ENCODE measurements around the gene ERC2. TPM values are rescaled to one million over a fixed set of nuclear protein-coding genes. Genes with fewer than 3 reads are reported as not detected.

ERC2 gene
- total and polyA plus RNA-seq, 2 donors (not counting 3 experiments of a cell fraction or from before 2014, with no cell fraction given), result 5.6 to 15.5 TPM

DNA sequence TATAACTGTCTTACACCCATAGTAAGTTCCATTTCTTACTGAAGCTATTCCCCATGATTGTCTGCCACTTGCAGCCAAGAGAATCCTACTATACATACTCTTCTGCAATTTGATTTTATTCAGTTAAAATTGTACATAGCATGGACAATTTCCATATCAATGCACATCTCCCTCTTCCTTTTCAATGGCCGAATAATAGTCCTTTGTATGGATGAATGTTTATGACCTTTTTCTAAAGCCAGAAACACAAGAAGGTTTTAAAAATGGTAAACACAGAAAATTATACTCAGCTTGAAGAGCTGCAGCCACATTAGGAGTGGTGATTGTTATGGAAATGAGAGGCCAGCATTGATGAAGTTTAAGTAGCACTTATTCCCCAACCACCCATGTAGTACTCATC lies 8.5 kb upstream of the ERC2 start:
- H3K27ac ChIP-seq (ENCODE audit: insufficient read depth, low read depth, low read length), result no peak overlapping the region
- no peak for DNase-seq (ENCODE audit: low read depth, low spot score)
- no peaks in the 10 kb centered on the region for H3K9me3 ChIP-seq (replicated peaks; ENCODE audit: control insufficient read depth, insufficient read depth, low read length)
- dilution Hi-C loops (cut with MboI; ENCODE audit: extremely low pct_ligation_motif_present, low sequenced_read_pairs), result no loop called here
- H3K9ac ChIP-seq (replicated peaks; ENCODE audit: extremely low read depth, insufficient read depth, low read length), result no peak overlapping the region
- ChIA-PET CTCF (no interaction called here), POLR2A (no interaction called here)
- TF ChIP-seq MYC (IDR thresholded peaks at IDR 0.05; ENCODE audit: low read depth, low read length) (no peak), JUN (IDR thresholded peaks at IDR 0.05; ENCODE audit: borderline replicate concordance, insufficient read depth, insufficient read length, low read depth) (no peak), GATA2 (IDR thresholded peaks at IDR 0.05; ENCODE audit: insufficient read depth, insufficient read length, low read depth, low read length) (no peak), MAX (IDR thresholded peaks at IDR 0.05; ENCODE audit: insufficient read depth, insufficient read length) (no peak), POLR2AphosphoS5 (IDR thresholded peaks at IDR 0.05; ENCODE audit: insufficient read depth, low read depth, low read length) (no peak), POLR2A (IDR thresholded peaks at IDR 0.05; ENCODE audit: low read depth, low read length) (no peak), CTCF (IDR thresholded peaks at IDR 0.05; ENCODE audit: extremely low read depth in 1 of 2, insufficient read depth in 1 of 2, low read depth in 1 of 2, low read length in 2 of 2) (no peak), FOS (IDR thresholded peaks at IDR 0.05; ENCODE audit: borderline replicate concordance, insufficient read depth, low read length) (no peak)
- H3K4me2 ChIP-seq (ENCODE audit: insufficient read depth, low read length), result no peak overlapping the region
- intact Hi-C loops (cut with micrococcal nuclease), result no loop called here
- H3K27me3 ChIP-seq (ENCODE audit: control insufficient read depth in 2 of 2, insufficient read depth in 2 of 2, low read length in 2 of 2), result peaks cover 10 to 17% of the 10 kb centered on the region in 2 experiments
- no peak overlapping the region for H2AFZ ChIP-seq (ENCODE audit: low read depth, low read length)
- H3K79me2 ChIP-seq (ENCODE audit: control insufficient read depth, insufficient read depth, low read length), result no peaks in the 10 kb centered on the region
- no peaks in the 10 kb centered on the region for H4K20me1 ChIP-seq (replicated peaks; ENCODE audit: control insufficient read depth, extremely low read depth, insufficient read depth, low read length)
- H3K4me3 ChIP-seq (replicated peaks in 1 of 3; ENCODE audit: insufficient read depth in 1 of 3, low read depth in 1 of 3, low read length in 3 of 3), result no peak overlapping the region
- no peaks in the 10 kb centered on the region for H3K9me1 ChIP-seq (replicated peaks; ENCODE audit: control insufficient read depth, extremely low read depth, insufficient read depth, low read length)
- no peaks in the 10 kb centered on the region for H3K4me1 ChIP-seq (ENCODE audit: control insufficient read depth, extremely low read depth, insufficient read depth, low read length)
- BruUV-seq (replicated peaks), result no TSS peak
- H3K36me3 ChIP-seq (ENCODE audit: control insufficient read depth in 2 of 2, extremely low read depth in 1 of 2, insufficient read depth in 2 of 2, low read length in 2 of 2), result no peaks in the 10 kb centered on the region
- no peak for FAIRE-seq
